Endothelial cell of umbilical vein (primary cell): ENCODE results near the gene MTPN. TPM values are rescaled to one million over a fixed set of nuclear protein-coding genes. Genes with fewer than 3 reads are reported as not detected.

Experiments
- BruUV-seq: library from RNA; stranded (reverse); fragments of 400-500 nt; replicated peaks from 2 replicates; lab custom pipeline; 2021; lab: Mats Ljungman, UMichigan
- CTCF ChIA-PET: fragments of 300-600, 350-600 bp; sonication (Branson Sonifier 250); formaldehyde crosslinking; loops from one replicate; lab custom pipeline; 2021; ENCODE audit warnings: antibody characterized with exemption, inconsistent platforms; lab: Charles Lee
- POLR2A ChIA-PET: fragments of 300-600, 350-600 bp; sonication (Branson Sonifier 250); formaldehyde crosslinking; loops from one replicate; lab custom pipeline; 2021; ENCODE audit warnings: antibody characterized with exemption, inconsistent platforms; lab: Charles Lee
- DNase-seq: peaks from one replicate; pipeline ENCODE4 v3.0.0-alpha.2; 2011; ENCODE audit warnings: low read depth, low spot score
- FAIRE-seq: peaks from 2 replicates; lab custom pipeline; 2011; peaks lifted over from hg19 to GRCh38; lab: Jason Lieb, UNC
- H2AFZ ChIP-seq: 2 replicates; pipeline ENCODE4 v1.6.0; 2012; ENCODE audit warnings: low read depth, low read length, control low read depth, inconsistent platforms
- H3K27ac ChIP-seq: 2 replicates; pipeline ENCODE4 v1.5.1; 2011; ENCODE audit warnings: low read depth, mild to moderate bottlenecking, control low read depth, low read length, moderate library complexity; ENCODE audit not compliant: insufficient read depth
- H3K27me3 ChIP-seq, 2 experiments: 2 replicates each; pipeline versions ENCODE4 v1.6.0 to v1.6.1; 2011; ENCODE audit warnings: low read length in 2 of 2, mixed read lengths in 1 of 2; ENCODE audit not compliant: control insufficient read depth in 2 of 2, insufficient read depth in 2 of 2
- H3K36me3 ChIP-seq, 2 experiments: 2 replicates in 1 of 2; 3 replicates in 1 of 2; pipeline ENCODE4 v1.5.1; 2011; ENCODE audit warnings: low read length in 2 of 2, mild to moderate bottlenecking in 1 of 2, moderate library complexity in 1 of 2; ENCODE audit not compliant: control insufficient read depth in 2 of 2, insufficient read depth in 2 of 2; ENCODE audit errors: extremely low read depth in 1 of 2
- H3K4me1 ChIP-seq: 3 replicates; pipeline ENCODE4 v1.5.1; 2011; ENCODE audit warnings: mild to moderate bottlenecking, low read length; ENCODE audit not compliant: control insufficient read depth, insufficient read depth; ENCODE audit errors: extremely low read depth
- H3K4me2 ChIP-seq: 2 replicates; pipeline ENCODE4 v1.6.1; 2011; ENCODE audit warnings: low read length, control low read depth, mixed read lengths; ENCODE audit not compliant: insufficient read depth
- H3K4me3 ChIP-seq, 3 experiments: fragments of 200-600 bp in 1 of 3; sonication (generic), shearing (Covaris generic) in 1 of 3; replicated peaks in 1 of 3; 2 replicates each; pipeline ENCODE4 v1.5.1; 2011 to 2016; ENCODE audit warnings: control low read depth in 3 of 3, low read length in 3 of 3, mild to moderate bottlenecking in 2 of 3, inconsistent platforms in 1 of 3, low read depth in 1 of 3, moderate library complexity in 1 of 3; ENCODE audit not compliant: insufficient read depth in 1 of 3
- H3K79me2 ChIP-seq: 2 replicates; pipeline ENCODE4 v1.6.0; 2012; ENCODE audit warnings: low read length, inconsistent platforms; ENCODE audit not compliant: control insufficient read depth, insufficient read depth
- H3K9ac ChIP-seq: replicated peaks from 2 replicates; pipeline ENCODE3; 2011; ENCODE audit warnings: low read length, control low read depth; ENCODE audit not compliant: insufficient read depth; ENCODE audit errors: extremely low read depth
- H3K9me1 ChIP-seq: replicated peaks from 3 replicates; pipeline ENCODE4 v1.6.0; 2011; ENCODE audit warnings: mild to moderate bottlenecking, low read length; ENCODE audit not compliant: control insufficient read depth, insufficient read depth; ENCODE audit errors: extremely low read depth
- H3K9me3 ChIP-seq: replicated peaks from 2 replicates; pipeline ENCODE4 v1.5.1; 2012; ENCODE audit warnings: low read length, inconsistent platforms; ENCODE audit not compliant: control insufficient read depth, insufficient read depth
- H4K20me1 ChIP-seq: replicated peaks from 2 replicates; pipeline ENCODE3; 2011; ENCODE audit warnings: mild to moderate bottlenecking, low read length; ENCODE audit not compliant: control insufficient read depth, insufficient read depth; ENCODE audit errors: extremely low read depth
- EZH2 ChIP-seq: IDR thresholded peaks from 2 replicates; pipeline ENCODE4 v1.6.1; 2012; ENCODE audit warnings: borderline replicate concordance, low read depth, mild to moderate bottlenecking, moderate library complexity, low read length, inconsistent platforms; ENCODE audit not compliant: severe bottlenecking
- FOS ChIP-seq: IDR thresholded peaks from 2 replicates; pipeline ENCODE4 v1.6.1; 2011; ENCODE audit warnings: mild to moderate bottlenecking, low read length, moderate library complexity, borderline replicate concordance; ENCODE audit not compliant: insufficient read depth
- GATA2 ChIP-seq: IDR thresholded peaks from 2 replicates; pipeline ENCODE4 v1.7.0; 2011; ENCODE audit warnings: low read depth, mild to moderate bottlenecking, moderate library complexity, mixed read lengths, low read length; ENCODE audit not compliant: insufficient read length, insufficient read depth
- JUN ChIP-seq: IDR thresholded peaks from 2 replicates; pipeline ENCODE4 v1.6.1; 2011; ENCODE audit warnings: borderline replicate concordance, low read depth; ENCODE audit not compliant: insufficient read length, insufficient read depth
- MYC ChIP-seq: IDR thresholded peaks from one replicate; pipeline ENCODE4 v1.6.1; 2011; ENCODE audit warnings: mild to moderate bottlenecking, low read depth, low read length
- POLR2A ChIP-seq: IDR thresholded peaks from 2 replicates; pipeline ENCODE4 v1.6.1; 2012; ENCODE audit warnings: low read depth, mild to moderate bottlenecking, control low read depth, low read length
- POLR2AphosphoS5 ChIP-seq: IDR thresholded peaks from 2 replicates; pipeline ENCODE4 v1.6.1; 2012; ENCODE audit warnings: low read depth, mild to moderate bottlenecking, control low read depth, low read length, moderate library complexity; ENCODE audit not compliant: insufficient read depth
- dilution Hi-C: fragments of 300-500 bp; cut with MboI; formaldehyde crosslinking; loops from one replicate; pipeline ENCODE4 v1.15.0; 2019; ENCODE audit warnings: low sequenced_read_pairs; ENCODE audit not compliant: extremely low pct_ligation_motif_present
- intact Hi-C: fragments of 100-400 bp; cut with micrococcal nuclease; formaldehyde crosslinking; loops from one replicate; pipeline ENCODE4 v1.10.0; 2022
- polyA plus RNA-seq, 4 experiments: library from polyadenylated mRNA; depleted of rRNA in 3 of 4; stranded (reverse) in 3 of 4; unstranded in 1 of 4; fragments of >200 nt; gene quantifications; 2 replicates each; pipeline versions ENCODE4 v1.2.1 to v1.2.3, GENCODE V29; 2011 to 2012; ENCODE audit warnings: missing spikeins in 1 of 4
- total RNA-seq: library from RNA; stranded (reverse); gene quantifications from 2 replicates; pipeline ENCODE4 v1.2.3, GENCODE V29; 2021
- TF ChIP-seq, protein P1 (sequence below), 2 donors: IDR thresholded peaks; 1 replicate in 1 of 2; 2 replicates in 1 of 2; pipeline ENCODE4 v1.5.1; 2011; ENCODE audit warnings: low read length in 2 of 2, mild to moderate bottlenecking in 2 of 2, moderate library complexity in 2 of 2, control low read depth in 1 of 2, inconsistent platforms in 1 of 2, low read depth in 1 of 2; ENCODE audit not compliant: insufficient read depth in 1 of 2; ENCODE audit errors: extremely low read depth in 1 of 2
- TF ChIP-seq, protein P2 (sequence below): IDR thresholded peaks from 2 replicates; pipeline ENCODE4 v1.6.1; 2011; ENCODE audit not compliant: insufficient read depth, insufficient read length

Gene MTPN
- total and polyA plus RNA-seq, 2 donors (not counting 3 experiments of a cell fraction or from before 2014, with no cell fraction given) = 58.1 to 174 TPM

DNA sequence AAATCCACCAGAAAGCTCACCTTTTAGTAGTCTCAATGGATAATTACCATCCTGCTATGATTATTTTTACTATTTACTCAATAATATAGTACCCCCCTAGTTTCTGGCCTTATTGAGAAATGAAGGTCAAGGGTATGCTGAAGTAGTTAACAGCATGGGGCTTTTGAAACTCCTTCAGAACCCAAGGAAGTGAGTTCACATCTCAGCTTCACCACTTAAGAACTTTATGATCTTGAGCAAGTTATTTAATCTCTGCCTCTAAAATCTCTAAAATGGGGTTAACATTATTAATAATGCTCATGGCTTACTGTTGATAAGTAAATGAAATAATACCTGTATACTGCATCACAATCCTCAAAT is 5.8 kb downstream of the MTPN start:
- H2AFZ ChIP-seq = no peak overlapping the region
- ChIA-PET CTCF (no interaction called here), POLR2A (interaction anchor here (0.7 kb wide), 1 partner anchor 1972 kb away, joined by 3 read pairs; no protein-coding TSS in a partner anchor)
- H3K27me3 ChIP-seq = no peaks in the 10 kb centered on the region
- H3K4me1 ChIP-seq = peaks cover 17% of the 10 kb centered on the region
- no TSS peak for BruUV-seq
- no peaks in the 10 kb centered on the region for H3K9me3 ChIP-seq
- no peak overlapping the region for H3K9ac ChIP-seq
- DNase-seq = no peak
- dilution Hi-C loops (no loop called here), intact Hi-C loops (no loop called here)
- H4K20me1 ChIP-seq = peaks cover 8% of the 10 kb centered on the region
- FAIRE-seq = no peak
- no peak overlapping the region for H3K4me2 ChIP-seq
- no peaks in the 10 kb centered on the region for H3K9me1 ChIP-seq
- no peak overlapping the region for H3K4me3 ChIP-seq
- H3K79me2 ChIP-seq = peaks cover 95% of the 10 kb centered on the region
- peaks cover 0 to 7% of the 10 kb centered on the region in 2 experiments for H3K36me3 ChIP-seq
- H3K27ac ChIP-seq = no peak overlapping the region
- TF ChIP-seq EZH2 (no peak), POLR2A (no peak), JUN (no peak), GATA2 (no peak), MYC (no peak), POLR2AphosphoS5 (no peak), FOS (no peak)
- TF ChIP-seq, protein P1, sequence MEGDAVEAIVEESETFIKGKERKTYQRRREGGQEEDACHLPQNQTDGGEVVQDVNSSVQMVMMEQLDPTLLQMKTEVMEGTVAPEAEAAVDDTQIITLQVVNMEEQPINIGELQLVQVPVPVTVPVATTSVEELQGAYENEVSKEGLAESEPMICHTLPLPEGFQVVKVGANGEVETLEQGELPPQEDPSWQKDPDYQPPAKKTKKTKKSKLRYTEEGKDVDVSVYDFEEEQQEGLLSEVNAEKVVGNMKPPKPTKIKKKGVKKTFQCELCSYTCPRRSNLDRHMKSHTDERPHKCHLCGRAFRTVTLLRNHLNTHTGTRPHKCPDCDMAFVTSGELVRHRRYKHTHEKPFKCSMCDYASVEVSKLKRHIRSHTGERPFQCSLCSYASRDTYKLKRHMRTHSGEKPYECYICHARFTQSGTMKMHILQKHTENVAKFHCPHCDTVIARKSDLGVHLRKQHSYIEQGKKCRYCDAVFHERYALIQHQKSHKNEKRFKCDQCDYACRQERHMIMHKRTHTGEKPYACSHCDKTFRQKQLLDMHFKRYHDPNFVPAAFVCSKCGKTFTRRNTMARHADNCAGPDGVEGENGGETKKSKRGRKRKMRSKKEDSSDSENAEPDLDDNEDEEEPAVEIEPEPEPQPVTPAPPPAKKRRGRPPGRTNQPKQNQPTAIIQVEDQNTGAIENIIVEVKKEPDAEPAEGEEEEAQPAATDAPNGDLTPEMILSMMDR (IDR thresholded peaks at IDR 0.05; ENCODE audit: extremely low read depth in 1 of 2, insufficient read depth in 1 of 2, low read depth in 1 of 2, low read length in 2 of 2) = no peak
- TF ChIP-seq, protein P2, sequence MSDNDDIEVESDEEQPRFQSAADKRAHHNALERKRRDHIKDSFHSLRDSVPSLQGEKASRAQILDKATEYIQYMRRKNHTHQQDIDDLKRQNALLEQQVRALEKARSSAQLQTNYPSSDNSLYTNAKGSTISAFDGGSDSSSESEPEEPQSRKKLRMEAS = no peak
